K562 (cell line): ENCODE results near the gene HNRNPDL. TPM values are rescaled to one million over a fixed set of nuclear protein-coding genes. Genes with fewer than 3 reads are reported as not detected.

ENCODE experiments used
- ATAC-seq: fragments of 200-7000 bp; cut with Tn5 transposase; 3 replicates; pipeline ENCODE4 v1.9.1; 2020; ENCODE audit warnings: moderate library complexity
- BruUV-seq: library from RNA; stranded (reverse); fragments of 400-500 nt; replicated peaks from 2 replicates; lab custom pipeline; 2021; lab: Mats Ljungman, UMichigan
- CTCF ChIA-PET: fragments of 300-600 bp; formaldehyde crosslinking; extraction: SDS; loops from one replicate; lab custom pipeline; 2021; ENCODE audit warnings: low intra/inter-chr PET ratio; lab: Yijun Ruan, JAX
- POLR2A ChIA-PET: fragments of 300-600, 350-650 bp; sonication (Branson Sonifier 250); formaldehyde crosslinking; extraction: SDS; loops from one replicate; lab custom pipeline; 2021; ENCODE audit warnings: antibody characterized with exemption, inconsistent platforms; lab: Yijun Ruan, JAX
- DNase-seq, 4 experiments: peaks; one replicate each; pipeline versions ENCODE4 v3.0.0 to v3.0.0-alpha.2; 2011 to 2018; ENCODE audit warnings: low spot score in 3 of 4, mixed read lengths in 3 of 4; ENCODE audit errors: extremely low read depth in 1 of 4
- FAIRE-seq: peaks from 2 replicates; lab custom pipeline; 2011; peaks lifted over from hg19 to GRCh38; lab: Jason Lieb, UNC
- H2AFZ ChIP-seq: 2 replicates; pipeline ENCODE4 v1.6.0; 2011; ENCODE audit warnings: low read depth, low read length, control low read depth, inconsistent platforms
- H3K27ac ChIP-seq: fragments of 200-600 bp; 3 replicates; pipeline ENCODE4 v1.8.0; 2011; ENCODE audit warnings: low read depth, mild to moderate bottlenecking, control low read depth, inconsistent platforms, low read length, moderate library complexity, mixed read lengths; ENCODE audit errors: extremely low read depth
- H3K27me3 ChIP-seq, 2 experiments: fragments of 300-600 bp in 1 of 2; 2 replicates in 1 of 2; 3 replicates in 1 of 2; pipeline versions ENCODE4 v1.6.0 to v1.8.0; 2011; ENCODE audit warnings: inconsistent platforms in 2 of 2, low read length in 2 of 2, mild to moderate bottlenecking in 1 of 2, mixed read lengths in 1 of 2, moderate library complexity in 1 of 2; ENCODE audit not compliant: control insufficient read depth in 2 of 2, insufficient read depth in 2 of 2
- H3K36me3 ChIP-seq: fragments of 300-600 bp; 3 replicates; pipeline ENCODE4 v1.8.0; 2011; ENCODE audit warnings: mild to moderate bottlenecking, low read length, inconsistent platforms; ENCODE audit not compliant: control insufficient read depth, insufficient read depth
- H3K4me1 ChIP-seq, 2 experiments: fragments of 200-600 bp in 1 of 2; replicated peaks in 1 of 2; 2 replicates in 1 of 2; 3 replicates in 1 of 2; pipeline versions ENCODE4 v1.5.1 to v1.8.0; 2011; ENCODE audit warnings: inconsistent platforms in 2 of 2, low read length in 2 of 2, mild to moderate bottlenecking in 1 of 2, mixed read lengths in 1 of 2, moderate library complexity in 1 of 2; ENCODE audit not compliant: control insufficient read depth in 2 of 2, insufficient read depth in 2 of 2
- H3K4me2 ChIP-seq: 2 replicates; pipeline ENCODE4 v1.6.1; 2011; ENCODE audit warnings: low read length, control low read depth, inconsistent platforms, mixed read lengths; ENCODE audit not compliant: insufficient read depth
- H3K4me3 ChIP-seq: fragments of 200-600 bp; sonication (generic), shearing (Covaris generic); 2 replicates; pipeline ENCODE4 v1.5.1; 2016; ENCODE audit warnings: control low read depth, inconsistent platforms
- H3K79me2 ChIP-seq: fragments of 200-600 bp; 3 replicates; pipeline ENCODE4 v1.8.0; 2011; ENCODE audit warnings: low read length, inconsistent platforms; ENCODE audit not compliant: control insufficient read depth, insufficient read depth
- H3K9ac ChIP-seq, 2 experiments: 2 replicates each; pipeline versions ENCODE4 v1.6.0 to v1.6.1; 2011; ENCODE audit warnings: low read depth in 2 of 2, low read length in 2 of 2, control low read depth in 1 of 2, inconsistent platforms in 1 of 2, mild to moderate bottlenecking in 1 of 2, mixed read lengths in 1 of 2; ENCODE audit not compliant: insufficient read depth in 1 of 2
- H3K9me1 ChIP-seq: one replicate; pipeline ENCODE4 v1.6.0; 2011; ENCODE audit warnings: inconsistent platforms, mild to moderate bottlenecking, low read length, moderate library complexity; ENCODE audit not compliant: control insufficient read depth, insufficient read depth
- H3K9me3 ChIP-seq: replicated peaks from 2 replicates; pipeline ENCODE4 v1.5.1; 2011; ENCODE audit warnings: low read depth, low read length, inconsistent platforms; ENCODE audit not compliant: control insufficient read depth, insufficient read depth
- H4K20me1 ChIP-seq: replicated peaks from 2 replicates; pipeline ENCODE4 v1.6.1; 2011; ENCODE audit warnings: low read length, inconsistent platforms, mixed read lengths; ENCODE audit not compliant: control insufficient read depth, insufficient read depth
- HIVEP1 ChIP-seq: fragments of 250-450 bp; sonication (Bioruptor Pico); IDR thresholded peaks from 2 replicates; pipeline ENCODE4 v1.4.0; 2020; ENCODE audit warnings: mild to moderate bottlenecking
- PCBP2 ChIP-seq: fragments of 200-400 bp; formaldehyde crosslinking; IDR thresholded peaks from 2 replicates; pipeline ENCODE4 v1.6.1; 2018; ENCODE audit warnings: low read length, low read depth, mild to moderate bottlenecking, moderate library complexity; ENCODE audit not compliant: poor library complexity, severe bottlenecking
- SAFB2 ChIP-seq: fragments of 200-400 bp; formaldehyde crosslinking; IDR thresholded peaks from 2 replicates; pipeline ENCODE4 v1.6.1; 2018; ENCODE audit warnings: borderline replicate concordance, low read length, low read depth, moderate library complexity; ENCODE audit not compliant: severe bottlenecking
- TOE1 ChIP-seq, 2 experiments: fragments of 450-650 bp in 1 of 2; sonication (generic) in 1 of 2; formaldehyde crosslinking in 1 of 2; IDR thresholded peaks; 2 replicates each; pipeline versions ENCODE4 v1.7.1 to v1.8.0; 2016 to 2022; ENCODE audit warnings: borderline replicate concordance in 2 of 2, mild to moderate bottlenecking in 2 of 2, antibody characterized with exemption in 1 of 2, inconsistent platforms in 1 of 2, low read depth in 1 of 2, missing genetic modification reagents in 1 of 2, moderate library complexity in 1 of 2
- WGBS: fragments of 100-300 bp; shearing (Covaris generic); methylation state at CpG from one replicate; pipeline ENCODE4 v1.1.6; 2016; ENCODE audit warnings: low coverage, mixed read lengths; ENCODE audit not compliant: insufficient coverage; ENCODE audit errors: missing lambda C conversion rate; 5-methylcytosine and 5-hydroxymethylcytosine counted together
- in situ Hi-C: fragments of 300-500 bp; cut with MboI; formaldehyde crosslinking; loops from 4 replicates; pipeline ENCODE4 v1.15.0; 2018; ENCODE audit warnings: inconsistent platforms, mixed read lengths
- intact Hi-C: fragments of 100-400 bp; cut with micrococcal nuclease; formaldehyde crosslinking; loops from 2 replicates; pipeline ENCODE4 v1.14.2; 2022
- polyA plus RNA-seq, 8 experiments: library from polyadenylated mRNA; depleted of rRNA in 4 of 8; stranded (reverse) in 5 of 8; unstranded in 3 of 8; fragments of >200 nt; fragmentation: Nextera tagmentation in 2 of 8; fragmentation: Illumina TruSeq in 1 of 8; extraction: Ambion mirVana in 2 of 8; extraction: Trizol in 1 of 8; gene quantifications; 2 replicates each; pipeline versions ENCODE4 v1.2.1 to v1.2.3, GENCODE V29; 2011 to 2014; ENCODE audit warnings: inconsistent platforms in 1 of 8, missing spikeins in 1 of 8
- total RNA-seq, 7 experiments: library from RNA; depleted of rRNA in 6 of 7; stranded (reverse); fragments of >200 nt in 6 of 7; fragmentation: Illumina TruSeq in 2 of 7; extraction: Trizol in 2 of 7; gene quantifications; 2 replicates each; pipeline versions ENCODE4 v1.2.1 to v1.2.3, GENCODE V29; 2011 to 2021; ENCODE audit warnings: low replicate concordance in 1 of 7
- TF ChIP-seq, protein P1 (sequence below): fragments of 250-450 bp; sonication (Bioruptor Pico); IDR thresholded peaks from 2 replicates; pipeline ENCODE4 v1.4.0; 2020; ENCODE audit warnings: borderline replicate concordance
- TF ChIP-seq, protein P2 (sequence below): IDR thresholded peaks from 2 replicates; pipeline ENCODE4 v1.6.1; 2016; ENCODE audit warnings: missing genetic modification characterization, missing compliant biosample characterization

HNRNPDL gene
- total and polyA plus RNA-seq, 9 of the 15 experiments (the other 6 are each of a cell fraction or from before 2014, with no cell fraction given) = 243 to 652 (median 351) TPM

DNA sequence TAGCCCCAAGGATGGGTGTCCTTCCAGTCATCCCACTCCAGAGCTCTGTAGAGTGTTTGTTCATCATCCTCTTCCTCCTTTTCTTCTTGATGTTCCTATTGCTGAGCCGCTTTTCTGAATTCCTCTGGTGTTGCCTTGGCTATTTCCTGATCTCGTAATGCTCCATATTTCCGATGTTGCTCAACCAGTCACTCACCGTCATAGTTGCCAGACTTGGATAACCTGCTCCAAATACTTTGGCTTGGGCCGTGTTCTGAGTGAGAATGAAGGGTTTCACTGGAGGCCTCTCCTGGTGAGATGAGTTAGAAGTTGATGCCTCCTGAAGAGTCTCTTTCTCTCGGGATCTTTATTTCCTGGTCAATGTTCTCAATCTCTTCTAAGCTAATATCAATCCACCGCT is 28.7 kb downstream of the HNRNPDL start:
- POLR2A ChIA-PET = interaction anchor here (0.6 to 2.2 kb wide), 3 partner anchors 20 to 28 kb away, joined by 3 to 6 read pairs (median 4); partner anchors contain the start of gene HNRNPD
- no peaks in the 10 kb centered on the region for H3K27me3 ChIP-seq
- WGBS = 39% methylated on average over 6 of the region's 7 CpGs
- TF ChIP-seq HIVEP1 (CRISPR knock-in tag) (no peak), PCBP2 (no peak), SAFB2 (no peak), TOE1 (IDR thresholded peaks at IDR 0.05; ENCODE audit: borderline replicate concordance) (no peak), TOE1 (CRISPR knock-in tag; IDR thresholded peaks at IDR 0.05; ENCODE audit: borderline replicate concordance, low read depth) (no peak)
- TF ChIP-seq, protein P1, sequence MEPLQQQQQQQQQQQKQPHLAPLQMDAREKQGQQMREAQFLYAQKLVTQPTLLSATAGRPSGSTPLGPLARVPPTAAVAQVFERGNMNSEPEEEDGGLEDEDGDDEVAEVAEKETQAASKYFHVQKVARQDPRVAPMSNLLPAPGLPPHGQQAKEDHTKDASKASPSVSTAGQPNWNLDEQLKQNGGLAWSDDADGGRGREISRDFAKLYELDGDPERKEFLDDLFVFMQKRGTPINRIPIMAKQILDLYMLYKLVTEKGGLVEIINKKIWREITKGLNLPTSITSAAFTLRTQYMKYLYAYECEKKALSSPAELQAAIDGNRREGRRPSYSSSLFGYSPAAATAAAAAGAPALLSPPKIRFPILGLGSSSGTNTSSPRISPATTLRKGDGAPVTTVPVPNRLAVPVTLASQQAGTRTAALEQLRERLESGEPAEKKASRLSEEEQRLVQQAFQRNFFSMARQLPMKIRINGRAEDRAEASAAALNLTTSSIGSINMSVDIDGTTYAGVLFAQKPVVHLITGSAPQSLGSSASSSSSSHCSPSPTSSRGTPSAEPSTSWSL (CRISPR knock-in tag) = no peak
- TF ChIP-seq, protein P2, sequence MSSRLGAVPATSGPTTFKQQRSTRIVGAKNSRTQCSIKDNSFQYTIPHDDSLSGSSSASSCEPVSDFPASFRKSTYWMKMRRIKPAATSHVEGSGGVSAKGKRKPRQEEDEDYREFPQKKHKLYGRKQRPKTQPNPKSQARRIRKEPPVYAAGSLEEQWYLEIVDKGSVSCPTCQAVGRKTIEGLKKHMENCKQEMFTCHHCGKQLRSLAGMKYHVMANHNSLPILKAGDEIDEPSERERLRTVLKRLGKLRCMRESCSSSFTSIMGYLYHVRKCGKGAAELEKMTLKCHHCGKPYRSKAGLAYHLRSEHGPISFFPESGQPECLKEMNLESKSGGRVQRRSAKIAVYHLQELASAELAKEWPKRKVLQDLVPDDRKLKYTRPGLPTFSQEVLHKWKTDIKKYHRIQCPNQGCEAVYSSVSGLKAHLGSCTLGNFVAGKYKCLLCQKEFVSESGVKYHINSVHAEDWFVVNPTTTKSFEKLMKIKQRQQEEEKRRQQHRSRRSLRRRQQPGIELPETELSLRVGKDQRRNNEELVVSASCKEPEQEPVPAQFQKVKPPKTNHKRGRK = no peak

More for the DNA sequence above, 28.7 kb downstream of the HNRNPDL start:
- no peak for DNase-seq
- ATAC-seq = peak; percentile 31
- Histone ChIP-seq H3K4me3 (no peak overlapping the region), H3K4me2 (peak overlapping the region; percentile 26; the same call in 1 of the 2 replicates), H4K20me1 (no peaks in the 10 kb centered on the region), H3K4me1 (peaks cover 0 to 4% of the 10 kb centered on the region in 2 experiments; a peak in 3 of 5 replicates), H3K27ac (no peak overlapping the region), H3K9me1 (peaks cover 2% of the 10 kb centered on the region), H3K79me2 (no peaks in the 10 kb centered on the region), H3K9me3 (no peaks in the 10 kb centered on the region), H3K36me3 (no peaks in the 10 kb centered on the region), H3K9ac (no peak overlapping the region), H2AFZ (peak overlapping the region; percentile 81)
- FAIRE-seq = no peak
- in situ Hi-C loops = no loop called here
- no TSS peak for BruUV-seq
- intact Hi-C loops = no loop called here
- CTCF ChIA-PET = no interaction called here
